ENCODE measurements around the gene BIRC7.

Gene BIRC7

GRCh38 chr20:63268671-63269439 lies 33.1 kb downstream of the BIRC7 start:
- no peak for DNase-seq

- DNase-seq = no peak
These were observed 34.0 kb downstream of the BIRC7 start for GRCh38 chr20:63269724-63270123.

GRCh38 chr20:63270606-63271325 lies 35.1 kb downstream of the BIRC7 start:
- DNase-seq = no peak

- peak; percentile 41 to 80 for DNase-seq
These were observed 36.7 kb downstream of the BIRC7 start, which contains the start of gene ARFGAP1 for GRCh38 chr20:63272105-63273058. ARFGAP1 (plus strand) TSS chr20:63272813; CDS start chr20:63275581, 2,768 bp downstream.

GRCh38 chr20:63273059-63273579 lies 37.4 kb downstream of the BIRC7 start:
- DNase-seq = no peak

GRCh38 chr20:63273635-63274380 lies 38.1 kb downstream of the BIRC7 start:
- no peak for DNase-seq

GRCh38 chr20:63274381-63275228 lies 38.9 kb downstream of the BIRC7 start:
- DNase-seq = no peak

GRCh38 chr20:63275825-63276224 lies 40.1 kb downstream of the BIRC7 start:
- no peak for DNase-seq

- no peak for DNase-seq
These were observed 41.3 kb downstream of the BIRC7 start for GRCh38 chr20:63276956-63277355.

- DNase-seq = no peak
These were observed 42.0 kb downstream of the BIRC7 start for GRCh38 chr20:63277466-63278272.

GRCh38 chr20:63278661-63279060 lies 43.0 kb downstream of the BIRC7 start:
- DNase-seq = no peak

- no peak for DNase-seq
These were observed 44.2 kb downstream of the BIRC7 start for GRCh38 chr20:63279931-63280330.

GRCh38 chr20:63280371-63280770 lies 44.7 kb downstream of the BIRC7 start:
- DNase-seq = no peak

- no peak for DNase-seq
These were observed 45.3 kb downstream of the BIRC7 start for GRCh38 chr20:63280929-63281545.

- DNase-seq = no peak
These were observed 46.3 kb downstream of the BIRC7 start for GRCh38 chr20:63281742-63282665.

- no peak for DNase-seq
These were observed 47.2 kb downstream of the BIRC7 start for GRCh38 chr20:63282946-63283345.

GRCh38 chr20:63283397-63284082 lies 47.8 kb downstream of the BIRC7 start:
- no peak for DNase-seq

- DNase-seq = no peak
These were observed 48.4 kb downstream of the BIRC7 start for GRCh38 chr20:63284083-63284440.
